HG03469 (cell line): ENCODE data around the gene SPOCK2.

Source experiments
- ATAC-seq: cut with Tn5 transposase; IDR thresholded peaks from one replicate; pipeline ENCODE4 v1.9.1; 2021; ENCODE audit warnings: mild to moderate bottlenecking, moderate library complexity, moderate number of reproducible peaks; ENCODE audit not compliant: unreplicated experiment

SPOCK2 gene

DNA sequence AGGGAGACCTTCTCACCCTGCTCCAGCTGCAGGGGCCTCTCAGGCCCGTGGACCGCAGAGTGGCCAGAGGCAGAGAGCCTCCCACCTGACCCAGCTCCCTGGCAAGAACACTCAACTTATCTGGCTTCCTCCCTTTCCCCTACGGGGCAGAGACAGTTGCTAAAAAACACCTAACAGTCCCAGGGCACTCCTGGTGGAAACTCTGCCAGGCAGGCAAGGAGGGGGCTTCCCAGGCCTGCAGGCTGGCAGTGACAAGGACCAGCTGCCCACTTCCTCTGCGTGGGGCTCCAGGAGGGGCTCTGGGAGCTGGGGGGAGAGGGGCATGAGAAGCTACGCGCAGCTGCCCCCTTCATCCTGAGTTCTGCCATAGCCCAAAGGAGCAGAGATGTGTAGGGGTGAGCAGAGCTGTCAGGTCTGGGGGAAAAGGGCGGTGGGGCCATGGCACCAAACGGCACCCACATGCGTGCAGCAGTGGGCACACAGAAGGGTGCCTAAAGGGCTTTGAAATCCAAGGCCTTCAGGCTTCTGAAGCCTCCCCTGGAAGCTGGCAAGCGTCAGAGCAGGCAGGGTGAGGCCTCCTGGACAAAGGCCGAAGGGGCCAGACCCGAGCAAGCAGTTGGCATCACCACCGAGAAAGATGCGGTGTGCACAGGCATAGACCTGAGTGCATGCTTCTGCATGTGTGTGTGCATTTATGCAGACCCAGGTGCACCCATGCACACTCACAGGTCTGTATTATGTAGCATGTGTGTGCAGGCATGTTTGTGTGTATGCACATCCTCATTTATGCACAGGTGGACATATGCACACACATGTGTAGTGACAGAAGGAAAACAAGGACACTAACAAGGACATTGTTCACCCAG, 14.4 kb downstream of the SPOCK2 start:
- ATAC-seq = no peak

DNA sequence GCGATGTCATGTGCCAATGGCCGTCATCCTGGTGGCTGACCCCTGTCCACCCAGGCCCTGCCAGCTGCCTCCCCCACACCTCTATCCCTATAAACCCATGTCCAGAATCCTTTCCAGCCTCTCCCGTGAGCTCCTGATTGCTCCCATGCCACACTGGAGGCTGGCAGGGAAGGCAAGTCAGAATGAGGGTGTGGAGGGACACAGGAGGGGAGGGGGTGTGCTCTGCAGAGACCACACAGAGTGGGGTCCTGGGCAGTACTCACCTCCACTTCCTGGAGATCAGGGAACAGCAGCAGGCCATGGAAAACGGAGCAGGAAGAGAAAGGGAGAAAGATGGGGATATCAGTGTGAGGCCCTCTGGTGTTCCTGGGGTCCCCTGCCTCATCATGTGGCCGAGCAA, 15.7 kb downstream of the SPOCK2 start:
- no peak for ATAC-seq

DNA sequence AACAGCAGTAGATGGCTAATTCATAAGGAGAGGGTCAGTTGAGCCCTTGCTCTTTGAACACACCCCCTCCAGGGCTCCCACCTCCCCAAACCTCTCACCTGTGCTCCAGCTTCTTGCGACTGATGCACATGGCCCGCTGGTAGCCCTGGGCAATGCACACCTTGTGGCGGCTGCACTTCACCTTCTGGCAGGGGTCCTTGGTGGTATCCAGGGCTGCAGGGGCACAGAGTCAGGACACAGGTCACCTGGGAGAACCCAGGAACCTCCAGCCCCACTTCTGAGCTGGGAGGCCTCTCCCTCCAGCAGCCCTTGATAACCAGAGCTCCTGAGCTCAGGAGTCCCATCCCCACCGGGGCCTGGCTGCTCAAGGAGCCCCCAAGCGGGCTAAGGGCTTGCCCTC, 16.3 kb downstream of the SPOCK2 start:
- no peak for ATAC-seq

DNA sequence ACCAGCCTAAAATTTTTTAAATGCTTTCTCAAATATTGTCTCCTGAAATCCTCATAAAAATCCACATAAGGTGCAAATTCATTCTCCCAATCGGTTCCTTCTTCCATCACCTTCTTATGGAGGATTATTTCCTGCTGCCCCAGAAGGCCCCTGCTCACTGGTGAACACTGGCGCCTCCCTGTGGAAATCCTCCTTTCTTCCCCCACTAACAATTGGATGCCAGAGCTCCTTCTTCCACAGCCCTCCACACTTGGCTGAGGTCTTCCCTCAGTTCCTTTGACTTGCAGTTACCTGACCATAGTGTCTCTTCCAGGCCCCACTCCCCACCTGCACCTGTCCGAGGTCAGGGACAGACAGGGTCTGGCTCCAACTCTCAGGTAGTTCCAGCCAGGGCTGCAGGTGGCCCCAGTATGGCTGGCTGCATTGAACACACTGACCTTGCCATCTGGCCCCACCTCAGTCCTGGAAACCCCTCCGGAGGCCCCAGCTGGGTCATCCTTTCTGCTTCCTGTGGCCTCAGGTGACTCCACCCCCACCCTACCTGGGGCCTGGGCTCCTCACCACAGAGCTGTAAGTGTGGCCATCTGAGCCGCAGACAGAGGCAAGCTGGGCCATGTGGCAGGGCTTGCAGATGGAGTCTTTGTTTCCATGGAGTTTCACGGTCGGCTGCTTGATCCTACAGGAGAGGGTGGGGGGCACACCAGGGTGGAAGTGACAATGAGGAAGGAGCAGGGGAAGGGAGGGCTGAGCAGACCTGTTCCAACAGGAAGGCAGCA, 18.4 kb downstream of the SPOCK2 start:
- no peak for ATAC-seq

DNA sequence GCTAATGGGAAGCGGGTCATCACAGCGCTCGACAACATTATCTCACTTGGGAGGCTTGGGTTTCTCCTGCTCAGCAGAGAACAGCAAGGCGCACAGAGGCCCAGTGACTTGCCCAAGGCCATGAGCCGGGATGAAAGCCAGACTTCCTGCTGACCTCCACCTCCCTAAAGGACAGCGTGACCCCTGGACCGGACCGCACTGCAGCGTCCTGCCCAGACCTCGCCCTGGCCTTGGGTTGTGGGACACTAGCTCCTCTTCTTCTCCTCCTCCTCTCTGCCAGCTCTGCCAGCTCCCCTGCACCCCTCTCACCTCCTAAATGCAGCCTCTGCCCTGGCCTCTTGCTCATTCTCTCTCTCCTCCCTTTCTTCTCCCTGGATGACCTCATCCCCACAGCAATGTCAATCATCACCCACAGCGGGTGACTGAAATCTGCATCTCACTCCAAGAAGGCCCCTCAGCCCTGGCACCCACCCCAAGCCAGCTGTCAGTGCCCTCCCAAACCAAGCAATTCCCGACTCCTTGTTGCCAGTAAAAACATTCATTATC, 19.4 kb downstream of the SPOCK2 start:
- no peak for ATAC-seq

DNA sequence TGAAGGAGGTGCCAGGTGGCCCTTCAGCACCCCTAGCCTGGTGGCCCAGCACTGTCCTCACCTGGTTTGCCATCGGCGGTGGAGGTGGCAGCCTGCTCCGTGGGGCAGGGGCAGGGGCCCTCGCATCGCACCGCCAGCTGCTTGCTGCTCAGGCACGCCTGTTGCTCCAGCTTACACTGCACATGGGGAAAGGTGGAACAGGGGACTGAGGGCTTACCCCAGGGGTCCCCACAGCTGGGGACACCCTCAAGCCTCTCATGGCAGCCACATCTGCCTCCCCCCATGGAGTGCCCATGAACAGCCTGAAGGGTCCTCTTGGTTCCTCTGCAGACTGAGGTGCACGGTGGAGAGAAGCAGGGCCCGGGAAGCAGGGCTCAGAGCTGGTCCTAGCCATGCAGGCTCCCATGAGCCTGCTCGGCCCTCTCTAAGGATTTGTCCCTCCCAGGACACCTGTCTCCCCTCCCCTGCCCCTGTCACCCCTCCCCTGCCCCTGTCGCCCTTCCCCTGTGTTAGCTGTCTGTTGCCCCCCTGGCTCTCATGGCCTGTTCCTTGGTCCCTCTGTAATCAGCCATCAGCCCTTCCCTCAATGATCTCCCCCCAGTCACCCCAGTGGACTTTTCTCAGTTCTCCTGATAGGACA, 20.1 kb downstream of the SPOCK2 start:
- no peak for ATAC-seq

DNA sequence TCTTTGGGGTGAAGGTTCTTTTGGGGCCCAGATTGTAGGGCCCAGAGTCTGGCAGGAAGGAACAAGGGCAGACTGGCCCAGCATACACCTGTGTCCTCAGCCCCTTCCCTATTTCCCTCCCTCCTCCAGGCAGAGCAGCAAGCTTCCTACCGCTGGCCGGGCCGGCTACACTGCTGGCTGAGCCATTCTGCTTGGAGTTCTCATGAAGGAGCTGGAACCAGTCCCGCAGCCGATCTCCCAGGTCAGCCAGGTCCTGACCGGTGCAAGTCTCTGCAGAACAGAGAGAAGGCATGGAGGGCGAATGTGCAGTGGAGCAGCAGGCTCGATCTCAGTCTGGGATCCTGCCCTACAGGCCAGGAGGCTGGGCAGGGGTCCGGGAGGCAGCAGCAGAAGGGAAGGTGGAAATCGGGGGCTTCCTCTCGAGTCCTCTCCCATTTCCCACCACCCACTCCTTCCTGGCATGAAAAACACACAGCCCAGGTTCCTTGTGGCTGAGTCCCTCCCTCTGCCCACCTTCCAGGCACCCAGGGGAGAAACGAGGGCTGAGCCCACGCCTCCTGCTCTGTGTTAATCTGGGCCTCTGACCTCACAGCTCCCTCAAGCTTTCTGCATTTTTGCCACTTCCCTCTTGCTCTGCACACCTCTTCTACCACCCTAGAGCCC, 20.8 kb downstream of the SPOCK2 start:
- ATAC-seq = no peak

DNA sequence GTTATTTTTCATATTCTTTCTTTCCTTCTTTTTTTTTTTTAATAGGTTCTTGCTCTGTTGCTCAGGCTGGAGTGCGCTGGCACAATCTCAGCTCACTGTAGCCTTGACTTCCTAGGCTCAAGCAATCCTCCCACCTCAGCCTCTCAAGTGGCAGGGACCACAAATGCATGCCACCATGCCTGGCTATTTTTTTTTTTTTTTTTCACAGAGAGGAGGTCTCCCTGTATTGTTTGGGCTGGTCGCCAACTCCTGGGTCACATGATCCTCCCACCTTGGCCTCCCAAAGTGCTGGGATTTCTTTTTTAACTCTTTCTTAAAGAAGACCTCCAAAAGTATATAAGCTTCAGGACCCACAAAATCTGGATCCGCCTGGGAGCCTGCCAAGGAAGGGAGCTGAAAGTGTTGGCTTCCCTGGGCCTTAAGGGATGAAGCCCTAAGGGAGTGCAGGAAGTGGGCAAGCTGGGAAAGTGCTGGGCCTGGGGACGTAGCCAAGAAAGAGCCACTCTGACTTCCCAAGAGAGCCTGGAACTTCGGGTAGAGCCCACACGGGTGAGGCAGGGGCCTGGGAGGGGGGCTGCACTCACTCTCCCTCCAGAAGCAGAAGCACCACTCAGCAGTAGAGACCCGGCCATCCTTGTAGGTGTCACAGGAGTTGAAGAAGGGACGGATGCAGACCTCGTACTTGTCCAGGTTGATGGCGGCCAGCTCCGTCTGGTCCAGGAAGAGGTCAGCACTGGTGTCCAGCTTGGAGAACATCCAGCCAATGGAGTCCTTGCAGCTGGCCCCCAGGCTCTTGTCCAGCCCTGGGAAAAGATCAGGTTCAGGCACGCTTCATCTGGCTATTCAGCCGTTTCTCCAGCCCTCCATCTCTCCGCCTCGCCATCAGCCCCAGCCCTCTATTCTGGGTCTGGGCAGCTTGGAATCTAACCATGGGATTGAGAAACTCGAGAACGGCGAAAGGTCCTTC, 21.8 kb downstream of the SPOCK2 start:
- ATAC-seq = no peak

DNA sequence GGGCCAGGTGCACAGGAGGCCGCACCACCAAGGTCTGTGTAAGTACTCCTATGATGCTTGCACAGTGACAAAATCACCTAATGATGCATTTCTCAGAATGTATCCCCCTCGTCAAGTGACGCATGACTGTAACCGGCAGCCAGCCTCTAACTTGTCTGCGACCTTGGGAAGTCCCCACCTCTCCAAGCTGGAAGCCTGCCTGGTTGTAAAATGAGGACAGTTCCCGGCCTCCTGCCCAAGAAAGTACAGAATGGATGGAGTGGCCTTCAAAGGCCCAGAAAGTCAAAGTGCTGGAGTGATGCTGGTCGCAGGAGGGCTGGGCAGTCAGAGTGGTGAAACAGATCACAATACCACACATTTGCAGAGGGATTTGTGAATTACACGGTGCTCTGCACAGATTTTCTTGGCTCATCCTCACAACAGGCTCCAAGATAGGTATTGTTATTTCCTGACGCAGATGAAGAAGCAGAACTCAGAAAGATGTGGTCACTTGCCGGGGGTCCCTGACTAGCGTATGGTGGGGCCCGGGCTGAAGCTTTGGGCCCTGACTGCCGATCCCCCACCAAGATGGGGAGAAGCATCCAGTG, 22.8 kb downstream of the SPOCK2 start:
- ATAC-seq = no peak

DNA sequence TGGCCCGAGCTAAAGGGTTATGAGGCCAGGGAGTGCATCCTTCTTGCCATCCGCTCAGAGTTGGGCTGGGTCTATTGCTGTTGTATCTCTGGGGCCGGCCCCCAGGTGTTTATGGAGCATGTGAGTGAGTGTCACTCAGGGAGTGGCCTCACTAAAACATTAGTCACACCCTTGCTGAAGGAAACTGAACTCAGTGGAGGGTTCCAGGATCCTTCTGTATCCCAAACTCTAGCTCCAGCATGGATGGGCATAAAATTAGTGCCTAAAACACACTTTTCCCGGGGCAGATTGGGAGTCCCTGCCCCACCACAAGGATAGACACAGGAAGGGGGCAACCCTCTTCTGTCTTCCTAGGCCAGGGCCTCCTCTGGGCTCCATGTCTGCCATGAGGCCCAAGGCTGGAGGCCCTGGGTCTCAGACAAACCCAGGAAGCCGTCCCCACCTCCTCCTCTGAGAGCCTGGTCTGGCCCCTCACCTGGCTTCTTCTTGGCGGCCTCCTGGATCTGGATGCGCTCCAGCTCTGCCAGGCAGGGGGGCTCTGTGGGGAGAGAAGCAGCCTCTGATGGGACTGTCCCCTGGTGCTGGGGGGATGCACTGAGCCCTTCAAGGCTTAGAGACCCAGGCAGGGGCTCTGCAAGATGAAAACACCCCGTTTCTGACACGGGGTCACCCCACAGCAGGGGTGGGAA, 24.5 kb downstream of the SPOCK2 start:
- ATAC-seq = no peak

DNA sequence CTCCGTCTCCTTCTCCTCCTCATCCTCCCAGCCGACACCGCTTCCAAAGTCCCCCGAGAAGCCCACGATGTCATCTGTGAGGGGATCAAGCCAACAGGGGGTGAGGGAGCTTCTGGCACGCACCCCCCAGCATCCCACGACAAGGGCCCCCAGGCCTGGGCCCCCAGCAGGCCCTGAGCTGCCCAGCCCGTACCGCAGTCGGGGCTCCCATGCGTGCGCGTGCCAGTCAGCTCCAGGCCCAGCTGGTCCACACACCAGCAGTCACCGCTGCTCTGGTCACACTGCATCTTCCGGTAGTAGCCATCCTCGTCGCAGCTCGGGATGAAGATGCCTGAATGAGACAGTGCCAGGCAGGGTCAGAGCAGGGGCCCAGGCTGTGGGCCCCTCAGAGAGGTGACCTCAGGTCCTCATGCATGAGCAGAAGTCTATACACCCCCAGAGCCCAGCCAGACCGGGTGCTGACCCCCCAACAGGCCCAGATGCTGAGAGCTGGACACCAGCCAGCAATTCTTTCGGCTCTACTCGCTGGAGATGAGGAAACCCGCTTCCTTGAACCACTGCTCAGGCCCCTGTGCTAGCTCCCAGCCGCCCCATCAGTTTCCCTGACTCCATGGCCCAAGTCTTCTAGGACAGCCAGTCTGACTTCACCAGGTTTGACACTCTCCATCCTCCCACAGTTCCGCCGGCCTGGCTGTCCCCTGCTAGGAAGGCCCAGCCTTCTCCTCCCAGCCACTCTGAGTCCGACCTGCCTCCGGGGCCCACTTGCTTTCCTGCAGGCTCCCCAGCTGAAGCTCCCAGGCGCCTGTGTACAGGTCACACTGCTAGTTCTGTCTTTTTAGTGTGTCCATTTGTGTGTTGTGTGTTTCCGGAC, 25.3 kb downstream of the SPOCK2 start:
- no peak for ATAC-seq

DNA sequence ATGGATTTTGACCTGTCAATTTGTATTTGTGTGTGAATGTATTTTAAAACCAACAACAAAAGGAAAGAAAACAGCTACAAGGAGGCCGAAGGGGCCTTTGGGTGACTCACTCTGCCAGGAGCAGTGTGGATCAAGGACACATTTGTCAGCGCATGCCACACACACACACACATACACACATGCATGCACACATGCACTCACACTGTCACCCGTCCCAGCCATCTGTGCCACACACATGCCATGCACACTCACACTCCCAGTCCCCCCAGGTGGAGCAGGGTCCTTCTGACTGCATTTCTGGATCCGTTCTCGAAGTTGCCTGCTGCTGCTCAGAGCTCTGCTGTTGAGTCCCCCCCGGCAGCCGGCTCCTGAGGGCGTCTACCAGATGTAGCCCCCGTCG, 26.0 kb downstream of the SPOCK2 start:
- no peak for ATAC-seq

DNA sequence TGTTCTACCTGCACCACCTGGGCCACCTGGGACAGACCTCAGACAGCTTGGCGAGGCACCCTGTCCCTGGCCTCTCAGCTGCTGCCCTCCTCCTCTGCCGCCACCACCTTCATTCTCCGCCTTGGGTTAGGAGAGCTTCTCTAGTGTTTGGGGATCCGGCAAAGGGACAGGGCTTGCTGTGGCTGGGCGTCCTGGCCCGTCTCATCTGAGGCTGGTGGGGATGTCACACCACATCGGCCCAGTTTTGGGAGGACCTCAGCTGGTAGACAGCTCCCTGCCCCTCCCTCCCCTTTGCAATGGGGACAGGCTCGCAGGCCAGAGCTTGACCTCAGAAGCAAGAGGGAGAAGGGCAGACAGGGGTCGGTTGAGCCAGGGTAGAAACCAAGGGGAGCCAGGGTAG, 26.4 kb downstream of the SPOCK2 start:
- no peak for ATAC-seq

DNA sequence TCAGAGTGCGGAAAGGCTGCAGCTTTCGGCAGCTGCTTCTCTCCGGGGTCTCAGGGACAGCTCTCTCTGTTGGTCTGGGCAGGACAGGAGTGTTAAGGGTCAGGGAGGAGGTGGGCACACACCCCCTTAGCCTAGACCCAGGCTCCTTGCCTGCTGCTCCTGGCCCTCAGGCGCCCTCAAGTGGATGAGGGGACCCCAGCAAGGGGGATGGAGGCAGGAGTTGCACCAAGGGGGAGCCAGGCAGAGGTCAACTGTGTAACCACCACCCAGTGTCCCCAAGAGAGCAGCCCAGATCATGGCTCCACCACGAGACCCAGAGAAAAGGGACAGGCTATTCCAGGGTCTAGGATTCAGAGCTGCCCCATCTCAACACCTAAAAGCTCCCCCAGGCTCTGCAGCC, 26.9 kb downstream of the SPOCK2 start:
- no peak for ATAC-seq

DNA sequence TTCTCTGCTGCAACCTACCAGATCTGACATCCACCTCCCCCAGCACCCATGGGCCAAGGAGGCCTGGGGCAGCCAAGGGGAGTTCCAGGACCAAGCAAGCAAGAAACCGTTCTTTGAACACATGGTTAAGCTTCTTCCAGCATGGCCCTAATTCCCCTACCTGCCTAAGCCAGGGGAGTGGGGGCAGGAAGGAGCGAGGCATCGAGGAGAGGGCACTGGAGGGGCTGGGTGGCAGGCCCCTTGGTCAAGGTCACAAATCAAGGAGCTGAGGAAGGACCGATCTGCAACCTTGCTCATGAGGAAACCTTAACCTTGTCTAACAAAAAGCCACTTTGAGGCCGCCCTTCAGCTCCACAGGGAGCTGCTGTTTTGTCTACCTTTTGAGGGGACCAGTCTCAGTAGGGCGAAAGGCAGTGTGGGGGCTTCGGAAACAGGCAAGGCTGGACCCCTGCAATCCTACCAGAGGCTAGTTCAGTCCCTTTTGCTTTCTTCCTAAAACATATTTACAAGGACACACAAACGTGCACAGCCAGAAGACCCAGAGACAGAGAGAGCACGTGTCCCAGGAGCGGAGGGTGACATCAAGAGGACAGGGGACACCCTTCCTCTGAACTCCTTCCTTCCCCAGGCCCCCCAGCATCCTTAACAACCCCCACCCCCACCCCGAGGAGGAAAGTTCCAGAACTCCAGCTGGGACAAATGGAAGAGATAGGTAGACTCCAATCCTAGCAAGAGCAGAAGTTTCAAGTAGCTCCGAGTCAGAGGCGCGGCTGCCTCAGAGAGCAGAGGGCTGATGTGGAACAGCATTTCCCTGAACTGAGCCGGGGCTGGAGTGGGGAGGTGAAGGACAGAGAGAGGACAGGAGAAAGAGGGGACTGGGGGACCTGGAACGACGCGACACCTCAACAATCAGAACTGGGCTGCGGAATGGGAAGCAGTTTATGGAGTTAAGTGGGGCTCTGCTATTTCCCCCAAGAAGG, 28.2 kb downstream of the SPOCK2 start:
- ATAC-seq = no peak

DNA sequence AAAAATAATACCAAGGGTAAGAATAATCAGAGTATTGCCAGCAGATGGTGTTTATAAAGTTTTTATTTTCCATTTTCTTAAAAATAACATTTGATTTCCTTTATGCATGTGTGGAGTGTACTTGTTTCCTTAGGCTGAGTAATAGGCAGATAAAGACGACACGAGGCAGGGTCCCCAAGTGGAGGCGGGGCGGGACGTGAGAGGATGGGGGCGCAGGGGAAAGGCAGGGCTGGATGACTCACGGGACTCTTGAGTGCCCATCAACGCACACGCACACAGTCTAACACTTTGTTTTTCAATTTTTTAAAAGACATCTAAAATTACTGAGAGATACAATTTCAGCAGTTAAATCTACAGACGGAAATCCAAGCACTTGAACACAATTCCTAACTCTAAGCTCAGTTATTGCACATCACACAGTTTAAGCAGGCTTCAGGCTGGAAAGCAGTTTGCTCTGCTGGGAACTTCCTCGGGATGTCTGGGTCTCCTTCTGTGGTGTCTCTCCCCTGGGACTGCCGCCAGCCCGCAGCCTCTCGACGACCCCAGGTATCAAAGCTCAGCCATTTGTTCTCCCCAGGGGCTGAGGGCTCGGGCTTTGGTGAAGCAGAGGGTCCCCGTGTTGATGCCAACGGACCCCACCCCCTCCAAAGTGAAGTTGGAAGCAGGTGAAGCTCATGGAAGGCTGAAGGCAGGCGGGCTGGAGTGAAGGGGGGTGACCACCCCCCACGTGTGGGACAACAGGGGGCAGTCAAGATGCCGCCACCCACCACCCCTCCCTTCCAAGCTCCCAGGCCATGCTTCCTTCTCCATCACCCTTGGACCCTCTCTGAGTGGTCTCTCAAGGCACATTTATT, 29.1 kb downstream of the SPOCK2 start:
- no peak for ATAC-seq
